CD4-positive, alpha-beta T cell treated with Interleukin-6 for 4 hours (primary cell): ENCODE data around the gene IL3.
"Not testable (repeated sequence)": the region's sequence is repeated elsewhere in the genome, so short reads cannot be mapped to it uniquely, and the experiment has no call there.

ENCODE experiments used
- DNase-seq: peaks from one replicate; pipeline ENCODE4 v3.0.0-alpha.2; 2020; ENCODE audit warnings: mixed read lengths

Gene IL3

GRCh38 chr5:132095424-132095972, 35.0 kb downstream of the IL3 start:
- no peak for DNase-seq

GRCh38 chr5:132096904-132097303, 36.4 kb downstream of the IL3 start:
- no peak for DNase-seq

- no peak for DNase-seq
Measured at GRCh38 chr5:132098151-132098594, 37.7 kb downstream of the IL3 start.

GRCh38 chr5:132098621-132099020, 38.2 kb downstream of the IL3 start:
- DNase-seq: no peak

- DNase-seq: peak; percentile 47
Measured at GRCh38 chr5:132099076-132099748, 38.8 kb downstream of the IL3 start.

GRCh38 chr5:132099905-132100304, 39.5 kb downstream of the IL3 start:
- no peak for DNase-seq

GRCh38 chr5:132100672-132101261, 40.3 kb downstream of the IL3 start:
- peak; percentile 43 for DNase-seq

- no peak for DNase-seq
Measured at GRCh38 chr5:132101385-132101880, 41.0 kb downstream of the IL3 start.

- DNase-seq: peak; percentile 20
Measured at GRCh38 chr5:132102101-132102701, 41.7 kb downstream of the IL3 start.

- no peak for DNase-seq
Measured at GRCh38 chr5:132102944-132103331, 42.5 kb downstream of the IL3 start.

GRCh38 chr5:132103332-132103951, 43.0 kb downstream of the IL3 start:
- peak; percentile 78 for DNase-seq

GRCh38 chr5:132103969-132104391, 43.5 kb downstream of the IL3 start:
- no peak for DNase-seq

GRCh38 chr5:132104556-132104955, 44.1 kb downstream of the IL3 start:
- DNase-seq: no peak

- DNase-seq: no peak
Measured at GRCh38 chr5:132105688-132106087, 45.2 kb downstream of the IL3 start.

- DNase-seq: not testable (repeated sequence)
Measured at GRCh38 chr5:132108495-132108894, 48.0 kb downstream of the IL3 start.

- DNase-seq: not testable (repeated sequence)
Measured at GRCh38 chr5:132108957-132109356, 48.5 kb downstream of the IL3 start.

- no peak for DNase-seq
Measured at GRCh38 chr5:132109494-132110053, 49.1 kb downstream of the IL3 start.

- no peak for DNase-seq
Measured at GRCh38 chr5:132110195-132110594, 49.7 kb downstream of the IL3 start.

GRCh38 chr5:132110930-132111329, 50.5 kb downstream of the IL3 start:
- no peak for DNase-seq

- no peak for DNase-seq
Measured at GRCh38 chr5:132112111-132112510, 51.7 kb downstream of the IL3 start.
